ENCODE results near the gene BMX.

Gene BMX

DNA sequence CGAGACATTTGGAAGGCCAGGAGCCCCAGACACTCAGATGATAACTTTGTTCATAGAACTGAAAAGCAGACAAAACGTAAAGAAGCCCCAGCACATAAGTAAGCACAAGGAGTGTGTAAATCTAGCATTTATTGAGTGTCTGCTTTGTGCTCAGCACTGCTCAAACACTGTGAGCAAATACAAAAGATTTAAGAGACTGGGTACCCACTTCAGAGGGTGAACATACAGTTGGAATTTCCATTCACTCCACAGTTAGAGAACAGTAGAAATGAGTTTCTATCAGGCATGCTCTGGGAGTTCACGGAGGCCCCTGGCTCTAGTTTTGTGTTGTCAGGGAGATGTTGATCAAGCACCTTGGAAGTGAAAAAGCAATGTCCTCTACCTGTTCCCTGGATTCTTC is 60.3 kb downstream of the BMX start:
- TF ChIP-seq PPARA (CRISPR knock-in tag; IDR thresholded peaks at IDR 0.05; ENCODE audit: borderline replicate concordance) (no peak), ISL1 (CRISPR knock-in tag; IDR thresholded peaks at IDR 0.05) (no peak), GLIS3 (CRISPR knock-in tag; IDR thresholded peaks at IDR 0.05) (no peak), TOX (CRISPR knock-in tag; IDR thresholded peaks at IDR 0.05; ENCODE audit: borderline replicate concordance) (no peak), RARB (CRISPR knock-in tag; IDR thresholded peaks at IDR 0.05) (no peak), BACH2 (CRISPR knock-in tag; IDR thresholded peaks at IDR 0.05; ENCODE audit: borderline replicate concordance) (no peak), ZC3H10 (CRISPR knock-in tag; IDR thresholded peaks at IDR 0.05) (no peak), ZFP3 (CRISPR knock-in tag; IDR thresholded peaks at IDR 0.05) (no peak), ZNF565 (CRISPR knock-in tag; conservative IDR thresholded peaks at IDR 0.05; ENCODE audit: low read depth) (no peak), SNAI2 (CRISPR knock-in tag; IDR thresholded peaks at IDR 0.05) (no peak), TCF4 (CRISPR knock-in tag; IDR thresholded peaks at IDR 0.05; ENCODE audit: borderline replicate concordance) (no peak)
- TF ChIP-seq, protein P1, sequence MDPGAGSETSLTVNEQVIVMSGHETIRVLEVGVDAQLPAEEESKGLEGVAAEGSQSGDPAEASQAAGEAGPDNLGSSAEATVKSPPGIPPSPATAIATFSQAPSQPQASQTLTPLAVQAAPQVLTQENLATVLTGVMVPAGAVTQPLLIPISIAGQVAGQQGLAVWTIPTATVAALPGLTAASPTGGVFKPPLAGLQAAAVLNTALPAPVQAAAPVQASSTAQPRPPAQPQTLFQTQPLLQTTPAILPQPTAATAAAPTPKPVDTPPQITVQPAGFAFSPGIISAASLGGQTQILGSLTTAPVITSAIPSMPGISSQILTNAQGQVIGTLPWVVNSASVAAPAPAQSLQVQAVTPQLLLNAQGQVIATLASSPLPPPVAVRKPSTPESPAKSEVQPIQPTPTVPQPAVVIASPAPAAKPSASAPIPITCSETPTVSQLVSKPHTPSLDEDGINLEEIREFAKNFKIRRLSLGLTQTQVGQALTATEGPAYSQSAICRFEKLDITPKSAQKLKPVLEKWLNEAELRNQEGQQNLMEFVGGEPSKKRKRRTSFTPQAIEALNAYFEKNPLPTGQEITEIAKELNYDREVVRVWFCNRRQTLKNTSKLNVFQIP (CRISPR knock-in tag; IDR thresholded peaks at IDR 0.05; ENCODE audit: borderline replicate concordance, low read depth): no peak
- TF ChIP-seq, protein P2, sequence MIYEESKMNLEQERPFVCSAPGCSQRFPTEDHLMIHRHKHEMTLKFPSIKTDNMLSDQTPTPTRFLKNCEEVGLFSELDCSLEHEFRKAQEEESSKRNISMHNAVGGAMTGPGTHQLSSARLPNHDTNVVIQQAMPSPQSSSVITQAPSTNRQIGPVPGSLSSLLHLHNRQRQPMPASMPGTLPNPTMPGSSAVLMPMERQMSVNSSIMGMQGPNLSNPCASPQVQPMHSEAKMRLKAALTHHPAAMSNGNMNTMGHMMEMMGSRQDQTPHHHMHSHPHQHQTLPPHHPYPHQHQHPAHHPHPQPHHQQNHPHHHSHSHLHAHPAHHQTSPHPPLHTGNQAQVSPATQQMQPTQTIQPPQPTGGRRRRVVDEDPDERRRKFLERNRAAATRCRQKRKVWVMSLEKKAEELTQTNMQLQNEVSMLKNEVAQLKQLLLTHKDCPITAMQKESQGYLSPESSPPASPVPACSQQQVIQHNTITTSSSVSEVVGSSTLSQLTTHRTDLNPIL (CRISPR knock-in tag; IDR thresholded peaks at IDR 0.05; ENCODE audit: low read depth): no peak
- TF ChIP-seq, protein P3, sequence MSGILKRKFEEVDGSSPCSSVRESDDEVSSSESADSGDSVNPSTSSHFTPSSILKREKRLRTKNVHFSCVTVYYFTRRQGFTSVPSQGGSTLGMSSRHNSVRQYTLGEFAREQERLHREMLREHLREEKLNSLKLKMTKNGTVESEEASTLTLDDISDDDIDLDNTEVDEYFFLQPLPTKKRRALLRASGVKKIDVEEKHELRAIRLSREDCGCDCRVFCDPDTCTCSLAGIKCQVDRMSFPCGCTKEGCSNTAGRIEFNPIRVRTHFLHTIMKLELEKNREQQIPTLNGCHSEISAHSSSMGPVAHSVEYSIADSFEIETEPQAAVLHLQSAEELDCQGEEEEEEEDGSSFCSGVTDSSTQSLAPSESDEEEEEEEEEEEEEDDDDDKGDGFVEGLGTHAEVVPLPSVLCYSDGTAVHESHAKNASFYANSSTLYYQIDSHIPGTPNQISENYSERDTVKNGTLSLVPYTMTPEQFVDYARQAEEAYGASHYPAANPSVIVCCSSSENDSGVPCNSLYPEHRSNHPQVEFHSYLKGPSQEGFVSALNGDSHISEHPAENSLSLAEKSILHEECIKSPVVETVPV (CRISPR knock-in tag; IDR thresholded peaks at IDR 0.05): no peak
- TF ChIP-seq, protein P4, sequence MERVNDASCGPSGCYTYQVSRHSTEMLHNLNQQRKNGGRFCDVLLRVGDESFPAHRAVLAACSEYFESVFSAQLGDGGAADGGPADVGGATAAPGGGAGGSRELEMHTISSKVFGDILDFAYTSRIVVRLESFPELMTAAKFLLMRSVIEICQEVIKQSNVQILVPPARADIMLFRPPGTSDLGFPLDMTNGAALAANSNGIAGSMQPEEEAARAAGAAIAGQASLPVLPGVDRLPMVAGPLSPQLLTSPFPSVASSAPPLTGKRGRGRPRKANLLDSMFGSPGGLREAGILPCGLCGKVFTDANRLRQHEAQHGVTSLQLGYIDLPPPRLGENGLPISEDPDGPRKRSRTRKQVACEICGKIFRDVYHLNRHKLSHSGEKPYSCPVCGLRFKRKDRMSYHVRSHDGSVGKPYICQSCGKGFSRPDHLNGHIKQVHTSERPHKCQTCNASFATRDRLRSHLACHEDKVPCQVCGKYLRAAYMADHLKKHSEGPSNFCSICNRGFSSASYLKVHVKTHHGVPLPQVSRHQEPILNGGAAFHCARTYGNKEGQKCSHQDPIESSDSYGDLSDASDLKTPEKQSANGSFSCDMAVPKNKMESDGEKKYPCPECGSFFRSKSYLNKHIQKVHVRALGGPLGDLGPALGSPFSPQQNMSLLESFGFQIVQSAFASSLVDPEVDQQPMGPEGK (CRISPR knock-in tag; IDR thresholded peaks at IDR 0.05; ENCODE audit: borderline replicate concordance): no peak
- ATAC-seq: no peak

DNA sequence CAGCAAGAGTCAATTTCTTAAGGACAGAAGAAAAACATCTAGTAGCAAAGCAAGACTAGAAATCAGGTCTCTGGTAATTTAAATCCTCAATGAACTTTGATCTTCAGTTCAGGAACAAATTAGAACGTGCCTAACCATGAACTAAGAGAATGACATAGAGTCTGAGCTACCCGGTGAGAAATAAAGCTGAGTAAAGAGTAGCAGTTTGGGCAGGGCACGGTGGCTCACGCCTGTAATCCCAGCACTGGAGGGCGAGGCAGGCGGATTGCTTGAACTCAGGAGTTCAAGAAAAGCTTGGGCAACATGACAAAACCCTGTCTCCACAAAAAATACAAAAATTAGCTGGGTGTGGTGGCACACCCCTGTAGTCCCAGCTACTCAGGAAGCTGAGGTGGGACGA is 62.4 kb downstream of the BMX start:
- TF ChIP-seq TCF4 (CRISPR knock-in tag; IDR thresholded peaks at IDR 0.05; ENCODE audit: borderline replicate concordance): no peak
- no peak for TF ChIP-seq SNAI2 (CRISPR knock-in tag; IDR thresholded peaks at IDR 0.05)
- TF ChIP-seq RARB (CRISPR knock-in tag; IDR thresholded peaks at IDR 0.05): no peak
- no peak for TF ChIP-seq ISL1 (CRISPR knock-in tag; IDR thresholded peaks at IDR 0.05)
- TF ChIP-seq, protein P3 (CRISPR knock-in tag; IDR thresholded peaks at IDR 0.05): no peak
- no peak for TF ChIP-seq GLIS3 (CRISPR knock-in tag; IDR thresholded peaks at IDR 0.05)
- no peak for TF ChIP-seq ZNF8 (CRISPR knock-in tag; IDR thresholded peaks at IDR 0.05)
- TF ChIP-seq, protein P5, sequence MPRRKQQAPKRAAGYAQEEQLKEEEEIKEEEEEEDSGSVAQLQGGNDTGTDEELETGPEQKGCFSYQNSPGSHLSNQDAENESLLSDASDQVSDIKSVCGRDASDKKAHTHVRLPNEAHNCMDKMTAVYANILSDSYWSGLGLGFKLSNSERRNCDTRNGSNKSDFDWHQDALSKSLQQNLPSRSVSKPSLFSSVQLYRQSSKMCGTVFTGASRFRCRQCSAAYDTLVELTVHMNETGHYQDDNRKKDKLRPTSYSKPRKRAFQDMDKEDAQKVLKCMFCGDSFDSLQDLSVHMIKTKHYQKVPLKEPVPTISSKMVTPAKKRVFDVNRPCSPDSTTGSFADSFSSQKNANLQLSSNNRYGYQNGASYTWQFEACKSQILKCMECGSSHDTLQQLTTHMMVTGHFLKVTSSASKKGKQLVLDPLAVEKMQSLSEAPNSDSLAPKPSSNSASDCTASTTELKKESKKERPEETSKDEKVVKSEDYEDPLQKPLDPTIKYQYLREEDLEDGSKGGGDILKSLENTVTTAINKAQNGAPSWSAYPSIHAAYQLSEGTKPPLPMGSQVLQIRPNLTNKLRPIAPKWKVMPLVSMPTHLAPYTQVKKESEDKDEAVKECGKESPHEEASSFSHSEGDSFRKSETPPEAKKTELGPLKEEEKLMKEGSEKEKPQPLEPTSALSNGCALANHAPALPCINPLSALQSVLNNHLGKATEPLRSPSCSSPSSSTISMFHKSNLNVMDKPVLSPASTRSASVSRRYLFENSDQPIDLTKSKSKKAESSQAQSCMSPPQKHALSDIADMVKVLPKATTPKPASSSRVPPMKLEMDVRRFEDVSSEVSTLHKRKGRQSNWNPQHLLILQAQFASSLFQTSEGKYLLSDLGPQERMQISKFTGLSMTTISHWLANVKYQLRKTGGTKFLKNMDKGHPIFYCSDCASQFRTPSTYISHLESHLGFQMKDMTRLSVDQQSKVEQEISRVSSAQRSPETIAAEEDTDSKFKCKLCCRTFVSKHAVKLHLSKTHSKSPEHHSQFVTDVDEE (CRISPR knock-in tag; IDR thresholded peaks at IDR 0.05): no peak
- TF ChIP-seq ESRRG (CRISPR knock-in tag; IDR thresholded peaks at IDR 0.05): no peak
- TF ChIP-seq BACH2 (CRISPR knock-in tag; IDR thresholded peaks at IDR 0.05; ENCODE audit: borderline replicate concordance): no peak
- no peak for TF ChIP-seq CSDC2 (CRISPR knock-in tag; IDR thresholded peaks at IDR 0.05)
- TF ChIP-seq, protein P1 (CRISPR knock-in tag; IDR thresholded peaks at IDR 0.05; ENCODE audit: borderline replicate concordance, low read depth): no peak
- TF ChIP-seq ZFP30 (CRISPR knock-in tag; IDR thresholded peaks at IDR 0.05): no peak
- TF ChIP-seq OSR1 (CRISPR knock-in tag; IDR thresholded peaks at IDR 0.05): no peak
- no peak for ATAC-seq

All from SK-N-SH treated with all-trans-retinoic acid at 6 μM for 48 hours (cell line).